Chondrocyte (in vitro differentiated cells): ENCODE data around the gene NCLN. TPM values are rescaled to one million over a fixed set of nuclear protein-coding genes. Genes with fewer than 3 reads are reported as not detected.
"Not testable (repeated sequence)": the region's sequence is repeated elsewhere in the genome, so short reads cannot be mapped to it uniquely, and the experiment has no call there.

Experiments
- DNase-seq: peaks from one replicate; pipeline ENCODE4 v3.0.0; 2021; ENCODE audit warnings: mixed read lengths, low spot score
- H3K27ac Mint-ChIP-seq: one replicate; pipeline ENCODE4 v1.8.0; 2021; ENCODE audit warnings: mild to moderate bottlenecking, moderate library complexity, mixed read lengths; ENCODE audit not compliant: unreplicated experiment
- H3K27me3 Mint-ChIP-seq: 2 replicates; pipeline ENCODE4 v1.8.0; 2021; ENCODE audit warnings: low read depth, mixed read lengths
- H3K36me3 Mint-ChIP-seq: 2 replicates; pipeline ENCODE4 v1.8.0; 2021; ENCODE audit warnings: low read depth, mixed read lengths
- H3K4me1 Mint-ChIP-seq: 2 replicates; pipeline ENCODE4 v1.8.0; 2021; ENCODE audit warnings: low read depth, mild to moderate bottlenecking, mixed read lengths
- H3K4me3 Mint-ChIP-seq: one replicate; pipeline ENCODE4 v1.8.0; 2021; ENCODE audit warnings: mild to moderate bottlenecking, moderate library complexity, mixed read lengths; ENCODE audit not compliant: unreplicated experiment
- H3K9me3 Mint-ChIP-seq: 2 replicates; pipeline ENCODE4 v1.8.0; 2021; ENCODE audit warnings: low read depth, mixed read lengths
- total RNA-seq: library from RNA; stranded (reverse); gene quantifications from 3 replicates; pipeline ENCODE4 v1.2.1, GENCODE V29; 2021
- TF ChIP-seq, protein P1 (sequence below): fragments of 200-600 bp; sonication (generic); IDR thresholded peaks from 2 replicates; pipeline ENCODE4 v1.5.0; 2021; ENCODE audit warnings: antibody characterized with exemption, mild to moderate bottlenecking, moderate library complexity

The NCLN gene
- total RNA-seq, 1 donor from 2014 or later: 80.7 TPM

DNA sequence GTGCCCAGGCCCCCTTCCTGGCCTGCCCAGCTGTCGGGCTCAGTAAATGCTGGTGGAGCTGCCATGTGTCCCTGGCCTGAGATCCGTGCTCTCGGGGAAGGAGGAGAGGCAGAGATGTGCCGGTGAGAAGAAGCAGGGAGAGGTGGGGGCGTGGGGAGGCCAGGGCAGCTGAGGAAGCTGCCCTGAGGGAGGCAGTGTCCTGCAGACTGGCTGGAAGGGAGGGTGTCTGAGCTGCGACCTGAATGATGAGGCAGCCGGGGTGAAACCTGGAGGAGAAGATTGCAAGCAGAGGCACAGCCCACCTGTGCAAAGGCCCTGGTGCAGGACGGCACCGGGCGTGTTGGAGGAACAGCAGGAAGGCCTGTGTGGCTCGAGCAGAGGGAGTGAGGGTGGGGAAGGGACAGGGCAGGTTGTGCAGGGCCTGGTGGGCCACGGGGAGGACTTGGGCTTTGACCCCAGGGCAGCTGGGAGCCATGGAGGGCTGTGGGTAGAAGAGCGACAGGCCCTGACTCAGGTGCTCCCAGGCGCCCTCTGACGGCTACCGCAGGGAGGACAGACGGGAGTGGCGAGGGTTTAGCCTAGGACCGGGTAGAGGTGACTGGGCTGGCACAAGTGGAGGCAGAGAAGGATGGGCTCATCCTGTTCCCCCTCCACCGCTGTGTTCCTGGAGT, 24.8 kb downstream of the NCLN start:
- no peak for DNase-seq
- Mint-ChIP-seq H3K27me3 (no peaks in the 10 kb centered on the region), H3K4me1 (no peaks in the 10 kb centered on the region), H3K36me3 (peaks cover 2% of the 10 kb centered on the region), H3K9me3 (no peaks in the 10 kb centered on the region), H3K4me3 (no peak overlapping the region), H3K27ac (no peak overlapping the region)
- TF ChIP-seq, protein P1, sequence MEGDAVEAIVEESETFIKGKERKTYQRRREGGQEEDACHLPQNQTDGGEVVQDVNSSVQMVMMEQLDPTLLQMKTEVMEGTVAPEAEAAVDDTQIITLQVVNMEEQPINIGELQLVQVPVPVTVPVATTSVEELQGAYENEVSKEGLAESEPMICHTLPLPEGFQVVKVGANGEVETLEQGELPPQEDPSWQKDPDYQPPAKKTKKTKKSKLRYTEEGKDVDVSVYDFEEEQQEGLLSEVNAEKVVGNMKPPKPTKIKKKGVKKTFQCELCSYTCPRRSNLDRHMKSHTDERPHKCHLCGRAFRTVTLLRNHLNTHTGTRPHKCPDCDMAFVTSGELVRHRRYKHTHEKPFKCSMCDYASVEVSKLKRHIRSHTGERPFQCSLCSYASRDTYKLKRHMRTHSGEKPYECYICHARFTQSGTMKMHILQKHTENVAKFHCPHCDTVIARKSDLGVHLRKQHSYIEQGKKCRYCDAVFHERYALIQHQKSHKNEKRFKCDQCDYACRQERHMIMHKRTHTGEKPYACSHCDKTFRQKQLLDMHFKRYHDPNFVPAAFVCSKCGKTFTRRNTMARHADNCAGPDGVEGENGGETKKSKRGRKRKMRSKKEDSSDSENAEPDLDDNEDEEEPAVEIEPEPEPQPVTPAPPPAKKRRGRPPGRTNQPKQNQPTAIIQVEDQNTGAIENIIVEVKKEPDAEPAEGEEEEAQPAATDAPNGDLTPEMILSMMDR: peak; percentile 79

DNA sequence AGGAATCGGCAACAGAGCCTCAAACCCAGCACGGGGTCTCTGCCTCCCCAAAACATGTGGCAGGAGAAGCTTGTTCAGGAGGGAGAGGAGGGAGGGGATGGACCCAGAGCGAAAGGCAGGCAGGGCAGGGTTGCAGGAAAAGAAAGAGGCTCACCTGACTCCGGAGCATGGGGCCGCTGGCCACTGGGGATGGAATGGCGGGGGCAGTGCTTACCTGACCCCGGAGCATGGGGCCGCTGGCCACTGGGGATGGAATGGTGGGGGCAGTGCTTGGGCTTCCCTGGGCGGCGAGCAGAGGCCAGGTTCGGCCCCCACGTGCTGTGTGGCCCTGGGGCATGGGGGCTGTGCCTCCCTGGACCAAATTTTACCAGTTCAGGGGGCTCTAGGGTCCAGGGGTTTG, 25.5 kb downstream of the NCLN start:
- no peaks in the 10 kb centered on the region for H3K27me3 Mint-ChIP-seq
- TF ChIP-seq, protein P1: no peak
- no peak overlapping the region for H3K4me3 Mint-ChIP-seq
- H3K27ac Mint-ChIP-seq: no peak overlapping the region
- H3K36me3 Mint-ChIP-seq: peaks cover 2% of the 10 kb centered on the region
- H3K4me1 Mint-ChIP-seq: no peaks in the 10 kb centered on the region
- DNase-seq: no peak
- no peaks in the 10 kb centered on the region for H3K9me3 Mint-ChIP-seq

DNA sequence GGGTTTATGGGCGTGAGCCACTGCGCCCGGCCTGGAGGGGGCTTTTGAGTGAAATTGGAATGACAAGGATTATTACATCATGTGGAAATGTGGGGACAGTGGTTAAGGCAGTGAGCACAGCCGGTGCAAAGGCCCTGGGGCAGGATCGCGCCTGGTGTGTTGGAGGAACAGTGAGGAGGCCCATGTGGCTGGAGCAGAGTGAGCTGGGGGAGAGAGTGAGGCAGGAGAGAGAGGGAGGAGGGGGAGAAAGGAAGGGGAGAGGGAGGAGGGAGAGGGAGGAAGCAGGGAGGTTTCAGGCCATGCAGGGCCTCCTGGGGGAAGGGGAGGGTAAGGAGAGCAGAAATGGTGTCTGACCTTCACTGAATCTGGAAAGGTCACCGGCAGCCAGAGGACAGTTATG, 27.4 kb downstream of the NCLN start:
- Mint-ChIP-seq H3K27me3 (no peaks in the 10 kb centered on the region), H3K4me1 (no peaks in the 10 kb centered on the region), H3K9me3 (no peaks in the 10 kb centered on the region), H3K36me3 (no peaks in the 10 kb centered on the region), H3K4me3 (no peak overlapping the region), H3K27ac (no peak overlapping the region)
- TF ChIP-seq, protein P1: no peak
- no peak for DNase-seq

DNA sequence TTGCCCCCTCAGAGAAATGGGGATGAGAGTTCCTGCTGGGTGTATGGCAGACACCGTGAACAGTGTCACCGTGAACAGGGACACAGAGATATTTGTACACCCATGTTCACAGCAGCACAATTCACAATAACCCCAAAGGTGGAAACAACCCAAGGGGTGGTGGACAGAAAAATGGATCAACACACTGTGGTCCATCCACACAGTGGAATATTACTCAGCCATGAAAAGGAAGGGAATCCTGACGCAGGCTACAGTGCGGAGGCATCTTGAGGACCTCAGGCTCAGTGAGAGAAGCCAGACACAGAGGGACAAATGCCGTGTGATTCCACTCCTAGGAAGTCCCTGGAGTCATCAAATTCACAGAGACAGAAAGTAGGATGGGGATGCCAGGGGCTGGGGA, 31.1 kb downstream of the NCLN start:
- TF ChIP-seq, protein P1: no peak
- Mint-ChIP-seq H3K27me3 (peaks cover 4% of the 10 kb centered on the region), H3K36me3 (no peaks in the 10 kb centered on the region), H3K4me1 (no peaks in the 10 kb centered on the region), H3K4me3 (no peak overlapping the region), H3K9me3 (no peaks in the 10 kb centered on the region), H3K27ac (no peak overlapping the region)
- DNase-seq: no peak

GRCh38 chr19:3220576-3220975, 34.8 kb downstream of the NCLN start:
- H3K4me1 Mint-ChIP-seq: no peaks in the 10 kb centered on the region
- no peaks in the 10 kb centered on the region for H3K36me3 Mint-ChIP-seq
- TF ChIP-seq, protein P1: no peak
- peaks cover 8% of the 10 kb centered on the region for H3K27me3 Mint-ChIP-seq
- H3K27ac Mint-ChIP-seq: no peak overlapping the region
- DNase-seq: no peak
- no peak overlapping the region for H3K4me3 Mint-ChIP-seq
- no peaks in the 10 kb centered on the region for H3K9me3 Mint-ChIP-seq

GRCh38 chr19:3221576-3221975, 35.8 kb downstream of the NCLN start:
- H3K9me3 Mint-ChIP-seq: not testable (repeated sequence)

More at GRCh38 chr19:3221576-3221975, 35.8 kb downstream of the NCLN start:
- DNase-seq, H3K4me1 Mint-ChIP-seq, H3K27ac Mint-ChIP-seq, H3K4me3 Mint-ChIP-seq, H3K36me3 Mint-ChIP-seq: not testable (repeated sequence)
- H3K27me3 Mint-ChIP-seq: peaks cover 13% of the 10 kb centered on the region
